ENCODE results near the gene ZNHIT3. TPM values are rescaled to one million over a fixed set of nuclear protein-coding genes. Genes with fewer than 3 reads are reported as not detected.

ZNHIT3 gene
- total RNA-seq, 4 donors from 2014 or later = 19.8 to 35.2 (median 25.4) TPM

DNA sequence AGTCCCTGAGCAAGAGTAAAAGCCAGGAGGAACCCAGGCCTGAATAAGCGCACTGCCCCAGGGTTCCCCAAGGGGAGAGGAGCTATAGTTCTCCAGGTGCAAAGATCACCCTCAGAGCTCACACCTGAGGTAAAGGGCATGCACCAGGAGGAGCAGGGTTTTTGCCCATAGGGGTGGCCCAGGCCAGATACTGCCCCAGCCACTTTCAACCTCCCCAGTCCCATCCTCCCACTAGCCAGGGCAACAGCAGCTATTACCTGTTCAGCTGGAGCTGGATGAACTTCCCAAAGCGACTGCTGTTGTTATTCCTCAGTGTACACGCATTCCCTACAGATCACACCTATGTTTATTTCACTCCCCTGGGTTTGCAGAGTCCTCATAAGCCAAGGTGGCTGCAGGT lies 28.4 kb downstream of the ZNHIT3 start:
- no peak for TF ChIP-seq CTCF (IDR thresholded peaks at IDR 0.05)
- DNase-seq (ENCODE audit: low spot score) = no peak
- ATAC-seq (ENCODE audit: low FRiP score) = no peak

DNA sequence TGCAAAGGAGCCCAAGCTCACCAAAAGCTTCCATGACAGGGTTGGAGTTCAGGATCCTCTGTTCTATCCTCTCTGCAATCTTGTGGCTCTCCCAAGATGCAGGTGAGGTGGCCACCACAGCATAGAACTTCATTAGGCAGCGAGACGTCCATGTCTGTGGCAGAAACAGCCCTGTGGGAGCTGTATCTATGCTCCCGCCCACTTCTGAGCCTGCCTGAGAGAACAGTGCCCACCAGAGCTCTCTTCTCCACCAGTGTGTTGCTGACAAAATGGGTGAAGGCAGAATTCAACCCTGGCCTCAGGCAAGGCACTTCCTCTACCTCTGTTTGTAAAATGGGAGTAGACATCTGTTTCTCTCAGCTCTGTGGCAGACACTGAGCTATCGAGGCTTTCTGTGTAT lies 29.4 kb downstream of the ZNHIT3 start:
- DNase-seq (ENCODE audit: low spot score) = no peak
- ATAC-seq (ENCODE audit: low FRiP score) = no peak
- no peak for TF ChIP-seq CTCF (IDR thresholded peaks at IDR 0.05)

- no peak for DNase-seq (ENCODE audit: low spot score)
- no peak for ATAC-seq (ENCODE audit: low FRiP score)
- TF ChIP-seq CTCF (IDR thresholded peaks at IDR 0.05) = no peak
Observed at GRCh38 chr17:36523113-36523512, 36.6 kb downstream of the ZNHIT3 start.

- no peak for ATAC-seq (ENCODE audit: low FRiP score)
- TF ChIP-seq CTCF (IDR thresholded peaks at IDR 0.05) = no peak
Observed at GRCh38 chr17:36524428-36524876, 38.0 kb downstream of the ZNHIT3 start.

GRCh38 chr17:36525113-36525512 lies 38.6 kb downstream of the ZNHIT3 start:
- DNase-seq (ENCODE audit: low spot score) = no peak
- no peak for TF ChIP-seq CTCF (IDR thresholded peaks at IDR 0.05)
- ATAC-seq (ENCODE audit: low FRiP score) = peak; percentile 28

More at GRCh38 chr17:36524428-36524876, 38.0 kb downstream of the ZNHIT3 start:
- DNase-seq (ENCODE audit: low spot score) = no peak

GRCh38 chr17:36525888-36526287 lies 39.4 kb downstream of the ZNHIT3 start:
- TF ChIP-seq CTCF (IDR thresholded peaks at IDR 0.05) = no peak
- DNase-seq (ENCODE audit: low spot score) = no peak
- ATAC-seq (ENCODE audit: low FRiP score) = no peak

GRCh38 chr17:36527621-36528250 lies 41.3 kb downstream of the ZNHIT3 start:
- ATAC-seq (ENCODE audit: low FRiP score) (no peak), DNase-seq (ENCODE audit: low spot score) (no peak)
- no peak for TF ChIP-seq CTCF (IDR thresholded peaks at IDR 0.05)
